Tibial nerve (tissue), 4 donors: ENCODE measurements around the gene ALDH1L1.

ENCODE experiments used
- EP300 ChIP-seq, 2 donors: sonication (generic); formaldehyde crosslinking; IDR thresholded peaks; one replicate each; pipeline ENCODE4 v1.6.1; 2017; ENCODE audit warnings: antibody characterized with exemption in 2 of 2, mild to moderate bottlenecking in 1 of 2
- POLR2A ChIP-seq, 2 donors: fragments of 450-650 bp; IDR thresholded peaks; one replicate each; pipeline ENCODE4 v1.6.1; 2017; ENCODE audit warnings: antibody characterized with exemption in 2 of 2, mild to moderate bottlenecking in 2 of 2, moderate library complexity in 2 of 2
- TF ChIP-seq, protein P1 (sequence below), 5 experiments: fragments of 200-600 bp in 3 of 5; fragments of 450-650 bp in 2 of 5; sonication (generic) in 3 of 5; IDR thresholded peaks; one replicate each; pipeline ENCODE4 v1.5.1; 2016 to 2019; ENCODE audit warnings: antibody characterized with exemption in 5 of 5, mild to moderate bottlenecking in 3 of 5, moderate library complexity in 2 of 5

- TF ChIP-seq POLR2A (IDR thresholded peaks at IDR 0.05) = no peak
- TF ChIP-seq, protein P1, sequence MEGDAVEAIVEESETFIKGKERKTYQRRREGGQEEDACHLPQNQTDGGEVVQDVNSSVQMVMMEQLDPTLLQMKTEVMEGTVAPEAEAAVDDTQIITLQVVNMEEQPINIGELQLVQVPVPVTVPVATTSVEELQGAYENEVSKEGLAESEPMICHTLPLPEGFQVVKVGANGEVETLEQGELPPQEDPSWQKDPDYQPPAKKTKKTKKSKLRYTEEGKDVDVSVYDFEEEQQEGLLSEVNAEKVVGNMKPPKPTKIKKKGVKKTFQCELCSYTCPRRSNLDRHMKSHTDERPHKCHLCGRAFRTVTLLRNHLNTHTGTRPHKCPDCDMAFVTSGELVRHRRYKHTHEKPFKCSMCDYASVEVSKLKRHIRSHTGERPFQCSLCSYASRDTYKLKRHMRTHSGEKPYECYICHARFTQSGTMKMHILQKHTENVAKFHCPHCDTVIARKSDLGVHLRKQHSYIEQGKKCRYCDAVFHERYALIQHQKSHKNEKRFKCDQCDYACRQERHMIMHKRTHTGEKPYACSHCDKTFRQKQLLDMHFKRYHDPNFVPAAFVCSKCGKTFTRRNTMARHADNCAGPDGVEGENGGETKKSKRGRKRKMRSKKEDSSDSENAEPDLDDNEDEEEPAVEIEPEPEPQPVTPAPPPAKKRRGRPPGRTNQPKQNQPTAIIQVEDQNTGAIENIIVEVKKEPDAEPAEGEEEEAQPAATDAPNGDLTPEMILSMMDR (IDR thresholded peaks at IDR 0.05) = no peak
- no peak for TF ChIP-seq EP300 (IDR thresholded peaks at IDR 0.05)
These were observed 70.5 kb downstream of the ALDH1L1 start for GRCh38 chr3:126109880-126110235.
